Measurements from ENCODE around the gene FAM151B.

Gene FAM151B

DNA sequence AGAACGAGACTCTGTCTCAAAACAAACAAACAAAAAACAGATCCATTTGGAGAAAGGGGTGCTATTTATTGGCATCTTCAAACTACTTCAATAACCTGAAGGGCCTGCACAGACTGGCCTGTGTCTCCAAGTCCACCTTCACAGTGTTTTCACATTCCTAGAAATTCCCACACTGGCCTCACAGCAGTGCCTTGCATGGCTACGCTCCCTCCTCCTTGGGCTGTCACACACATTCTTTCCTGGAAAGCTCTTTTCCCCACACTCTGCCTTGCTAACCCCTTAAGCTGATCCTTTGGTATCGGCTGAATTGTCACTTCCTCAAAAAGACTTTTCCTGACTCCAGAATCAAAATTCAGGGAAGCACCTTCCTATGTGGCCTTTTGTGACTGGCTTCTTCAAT is 19.8 kb downstream of the FAM151B start:
- H3K36me3 ChIP-seq (ENCODE audit: insufficient read depth, low read length): no peaks in the 10 kb centered on the region
- H3K9ac ChIP-seq (ENCODE audit: low read depth, low read length, poor library complexity, severe bottlenecking): no peak overlapping the region
- no peaks in the 10 kb centered on the region for H3K27me3 ChIP-seq (ENCODE audit: insufficient read depth, low read length, poor library complexity, severe bottlenecking)
- H3K4me2 ChIP-seq (ENCODE audit: low read depth, low read length, poor library complexity, severe bottlenecking): no peak overlapping the region
- H3K79me2 ChIP-seq (ENCODE audit: insufficient read depth, low read length): no peaks in the 10 kb centered on the region
- no peak overlapping the region for H3K4me3 ChIP-seq (ENCODE audit: low read length, poor library complexity, severe bottlenecking)
- TF ChIP-seq, protein P1, sequence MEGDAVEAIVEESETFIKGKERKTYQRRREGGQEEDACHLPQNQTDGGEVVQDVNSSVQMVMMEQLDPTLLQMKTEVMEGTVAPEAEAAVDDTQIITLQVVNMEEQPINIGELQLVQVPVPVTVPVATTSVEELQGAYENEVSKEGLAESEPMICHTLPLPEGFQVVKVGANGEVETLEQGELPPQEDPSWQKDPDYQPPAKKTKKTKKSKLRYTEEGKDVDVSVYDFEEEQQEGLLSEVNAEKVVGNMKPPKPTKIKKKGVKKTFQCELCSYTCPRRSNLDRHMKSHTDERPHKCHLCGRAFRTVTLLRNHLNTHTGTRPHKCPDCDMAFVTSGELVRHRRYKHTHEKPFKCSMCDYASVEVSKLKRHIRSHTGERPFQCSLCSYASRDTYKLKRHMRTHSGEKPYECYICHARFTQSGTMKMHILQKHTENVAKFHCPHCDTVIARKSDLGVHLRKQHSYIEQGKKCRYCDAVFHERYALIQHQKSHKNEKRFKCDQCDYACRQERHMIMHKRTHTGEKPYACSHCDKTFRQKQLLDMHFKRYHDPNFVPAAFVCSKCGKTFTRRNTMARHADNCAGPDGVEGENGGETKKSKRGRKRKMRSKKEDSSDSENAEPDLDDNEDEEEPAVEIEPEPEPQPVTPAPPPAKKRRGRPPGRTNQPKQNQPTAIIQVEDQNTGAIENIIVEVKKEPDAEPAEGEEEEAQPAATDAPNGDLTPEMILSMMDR (conservative IDR thresholded peaks at IDR 0.05; ENCODE audit: low read length): no peak
- TF ChIP-seq EZH2phosphoT487 (IDR thresholded peaks at IDR 0.05; ENCODE audit: borderline replicate concordance): no peak
- no peaks in the 10 kb centered on the region for H3K9me2 ChIP-seq (replicated peaks; ENCODE audit: low read depth, low read length)
- no peaks in the 10 kb centered on the region for H3K4me1 ChIP-seq (ENCODE audit: insufficient read depth, low read length, poor library complexity, severe bottlenecking)
- no peaks in the 10 kb centered on the region for H3K9me3 ChIP-seq (ENCODE audit: insufficient read depth, low read depth, low read length)
- H3F3A ChIP-seq (ENCODE audit: low read depth): no peaks in the 10 kb centered on the region
- H4K20me1 ChIP-seq (ENCODE audit: insufficient read depth, low read length, poor library complexity, severe bottlenecking): no peaks in the 10 kb centered on the region
- H2AFZ ChIP-seq (ENCODE audit: low read length): no peak overlapping the region

DNA sequence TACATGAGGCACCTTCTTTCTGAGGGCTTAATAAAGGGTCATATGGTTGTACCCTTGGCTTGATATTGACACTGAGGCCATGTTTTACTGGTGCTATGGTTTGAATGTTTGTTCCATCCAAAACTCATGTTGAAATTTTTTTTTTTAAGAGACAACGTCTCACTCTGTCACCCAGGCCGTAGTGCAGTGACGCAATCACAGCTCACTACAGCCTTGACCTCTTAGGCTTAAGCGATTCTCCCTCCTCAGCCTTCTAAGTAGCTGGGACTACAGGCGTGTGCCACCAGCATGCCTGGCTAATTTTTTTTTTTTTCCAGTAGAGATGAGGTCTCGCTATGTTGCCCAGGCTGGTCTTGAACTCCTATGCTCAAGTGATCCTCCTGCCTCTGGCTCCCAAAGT is 20.9 kb downstream of the FAM151B start:
- Histone ChIP-seq H3F3A (ENCODE audit: low read depth) (no peaks in the 10 kb centered on the region), H3K27me3 (ENCODE audit: insufficient read depth, low read length, poor library complexity, severe bottlenecking) (no peaks in the 10 kb centered on the region), H3K4me1 (ENCODE audit: insufficient read depth, low read length, poor library complexity, severe bottlenecking) (no peaks in the 10 kb centered on the region), H3K4me2 (ENCODE audit: low read depth, low read length, poor library complexity, severe bottlenecking) (no peak overlapping the region), H3K9ac (ENCODE audit: low read depth, low read length, poor library complexity, severe bottlenecking) (no peak overlapping the region), H3K79me2 (ENCODE audit: insufficient read depth, low read length) (no peaks in the 10 kb centered on the region), H3K4me3 (ENCODE audit: low read length, poor library complexity, severe bottlenecking) (no peak overlapping the region), H3K36me3 (ENCODE audit: insufficient read depth, low read length) (no peaks in the 10 kb centered on the region), H3K9me2 (replicated peaks; ENCODE audit: low read depth, low read length) (no peaks in the 10 kb centered on the region), H3K9me3 (ENCODE audit: insufficient read depth, low read depth, low read length) (no peaks in the 10 kb centered on the region), H2AFZ (ENCODE audit: low read length) (no peak overlapping the region), H4K20me1 (ENCODE audit: insufficient read depth, low read length, poor library complexity, severe bottlenecking) (no peaks in the 10 kb centered on the region)
- TF ChIP-seq, protein P1 (conservative IDR thresholded peaks at IDR 0.05; ENCODE audit: low read length): no peak

GRCh38 chr5:80509362-80509761 is 21.5 kb downstream of the FAM151B start:
- no peaks in the 10 kb centered on the region for H3K4me1 ChIP-seq (ENCODE audit: insufficient read depth, low read length, poor library complexity, severe bottlenecking)
- H2AFZ ChIP-seq (ENCODE audit: low read length): no peak overlapping the region
- H3K36me3 ChIP-seq (ENCODE audit: insufficient read depth, low read length): no peaks in the 10 kb centered on the region
- H3K27me3 ChIP-seq (ENCODE audit: insufficient read depth, low read length, poor library complexity, severe bottlenecking): no peaks in the 10 kb centered on the region
- H3K9me2 ChIP-seq (replicated peaks; ENCODE audit: low read depth, low read length): no peaks in the 10 kb centered on the region
- H3F3A ChIP-seq (ENCODE audit: low read depth): no peaks in the 10 kb centered on the region
- H3K79me2 ChIP-seq (ENCODE audit: insufficient read depth, low read length): no peaks in the 10 kb centered on the region
- no peaks in the 10 kb centered on the region for H4K20me1 ChIP-seq (ENCODE audit: insufficient read depth, low read length, poor library complexity, severe bottlenecking)
- TF ChIP-seq EZH2phosphoT487 (IDR thresholded peaks at IDR 0.05; ENCODE audit: borderline replicate concordance): no peak
- TF ChIP-seq, protein P1 (conservative IDR thresholded peaks at IDR 0.05; ENCODE audit: low read length): no peak
- no peak overlapping the region for H3K4me3 ChIP-seq (ENCODE audit: low read length, poor library complexity, severe bottlenecking)
- H3K9ac ChIP-seq (ENCODE audit: low read depth, low read length, poor library complexity, severe bottlenecking): no peak overlapping the region
- no peaks in the 10 kb centered on the region for H3K9me3 ChIP-seq (ENCODE audit: insufficient read depth, low read depth, low read length)
- H3K4me2 ChIP-seq (ENCODE audit: low read depth, low read length, poor library complexity, severe bottlenecking): no peak overlapping the region
